ENCODE results near the gene STEEP1. TPM values are rescaled to one million over a fixed set of nuclear protein-coding genes. Genes with fewer than 3 reads are reported as not detected.

STEEP1 gene
- total and polyA plus RNA-seq, 7 donors: 16.8 to 30.3 (median 21.7) TPM

GRCh38 chrX:119573222-119573621, 8.0 kb upstream of the STEEP1 start:
- intact Hi-C loops (cut with DNase I): loop anchor here (10.0 kb wide), 1 partner anchor 88 kb away; no protein-coding TSS in a partner anchor
- peak overlapping the region; percentile 89 to 96 (median 92) for H3K27ac ChIP-seq
- 32 to 67% methylated on average over 3 of the region's 3 CpGs for WGBS, 2 donors
- TF ChIP-seq EP300 (IDR thresholded peaks at IDR 0.05) (no peak), POLR2A (IDR thresholded peaks at IDR 0.05) (no peak), CTCF (IDR thresholded peaks at IDR 0.05) (no peak), POLR2AphosphoS5 (IDR thresholded peaks at IDR 0.05) (no peak)
- H3K27me3 ChIP-seq: no peaks in the 10 kb centered on the region
- no peaks in the 10 kb centered on the region for H3K9me3 ChIP-seq
- peak overlapping the region in 3 of 4 donors; percentile 67 to 71 (median 69) for H3K4me3 ChIP-seq
- no peak for DNase-seq
- H3K36me3 ChIP-seq: peaks cover 0 to 3% (median 0%) of the 10 kb centered on the region in 4 donors
- H3K4me1 ChIP-seq: peaks cover 0 to 15% (median 10%) of the 10 kb centered on the region in 4 donors

- Histone ChIP-seq H3K27me3 (no peaks in the 10 kb centered on the region), H3K4me1 (peaks cover 0 to 8% (median 3%) of the 10 kb centered on the region in 4 donors), H3K9me3 (no peaks in the 10 kb centered on the region), H3K27ac (no peak overlapping the region), H3K4me3 (no peak overlapping the region), H3K36me3 (no peaks in the 10 kb centered on the region)
- TF ChIP-seq CTCF (IDR thresholded peaks at IDR 0.05): no peak
- TF ChIP-seq POLR2AphosphoS5 (IDR thresholded peaks at IDR 0.05): no peak
- TF ChIP-seq EP300 (IDR thresholded peaks at IDR 0.05): no peak
- TF ChIP-seq POLR2A (IDR thresholded peaks at IDR 0.05): no peak
- intact Hi-C loops (cut with DNase I): loop anchor here (10.0 kb wide), 1 partner anchor 86 kb away; no protein-coding TSS in a partner anchor
- 90 to 95% methylated on average over 6 of the region's 6 CpGs for WGBS, 2 donors
- no peak for DNase-seq
Measured at GRCh38 chrX:119570351-119570835, 5.2 kb upstream of the STEEP1 start.

- no peak overlapping the region for H3K4me3 ChIP-seq
- intact Hi-C loops (cut with DNase I): no loop called here
- H3K36me3 ChIP-seq: peaks cover 0 to 6% (median 0%) of the 10 kb centered on the region in 4 donors
- no peaks in the 10 kb centered on the region for H3K4me1 ChIP-seq
- H3K27ac ChIP-seq: no peak overlapping the region
- DNase-seq: no peak
- 55 to 86% methylated on average over 3 of the region's 3 CpGs for WGBS, 2 donors
- H3K27me3 ChIP-seq: no peaks in the 10 kb centered on the region
- TF ChIP-seq POLR2A (IDR thresholded peaks at IDR 0.05) (no peak), EP300 (IDR thresholded peaks at IDR 0.05) (no peak), POLR2AphosphoS5 (IDR thresholded peaks at IDR 0.05) (no peak), CTCF (IDR thresholded peaks at IDR 0.05) (no peak)
- no peaks in the 10 kb centered on the region for H3K9me3 ChIP-seq
Measured at GRCh38 chrX:119552508-119552907, 12.7 kb downstream of the STEEP1 start.

DNA sequence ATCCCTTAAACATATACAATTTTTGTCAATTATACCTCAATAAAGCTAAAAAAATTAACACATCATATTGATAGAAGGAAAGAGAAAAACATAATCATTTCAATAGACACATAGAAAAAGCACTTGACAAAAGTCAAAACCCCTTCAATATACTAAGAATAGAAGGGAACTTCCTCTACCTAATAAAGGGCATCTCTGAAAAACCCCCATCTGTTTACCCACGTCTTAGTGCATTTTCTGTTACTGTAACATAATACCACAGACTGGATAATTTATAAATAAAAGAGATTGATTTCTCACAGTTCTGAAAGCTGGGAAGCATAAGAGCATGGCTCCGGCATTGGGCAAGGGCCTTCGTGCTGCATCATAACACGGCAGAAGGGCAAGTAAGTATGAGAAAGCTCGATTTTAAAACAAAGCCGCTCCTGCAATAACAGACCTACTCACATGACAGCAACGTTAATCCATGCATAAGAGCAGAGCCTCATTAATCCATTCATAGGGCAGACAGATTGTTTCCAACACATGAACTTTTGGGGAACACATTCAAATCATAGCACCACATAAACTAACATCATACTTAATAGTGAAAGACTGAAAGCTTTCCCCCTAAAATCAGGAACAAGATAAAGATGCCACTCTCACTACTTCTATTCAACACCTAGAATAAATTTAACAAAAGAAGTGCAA, 15.7 kb downstream of the STEEP1 start:
- no peak overlapping the region for H3K4me3 ChIP-seq
- no peak overlapping the region for H3K27ac ChIP-seq
- no peaks in the 10 kb centered on the region for H3K9me3 ChIP-seq
- TF ChIP-seq POLR2AphosphoS5 (IDR thresholded peaks at IDR 0.05) (no peak), POLR2A (IDR thresholded peaks at IDR 0.05) (no peak)
- WGBS, 2 donors: 60 to 83% methylated on average over 7 of the region's 7 CpGs
- no peaks in the 10 kb centered on the region for H3K4me1 ChIP-seq
- H3K27me3 ChIP-seq: no peaks in the 10 kb centered on the region
- no peak for DNase-seq
- intact Hi-C loops (cut with DNase I): no loop called here
- no peaks in the 10 kb centered on the region for H3K36me3 ChIP-seq

GRCh38 chrX:119541188-119541587, 24.0 kb downstream of the STEEP1 start:
- no peak overlapping the region for H3K4me3 ChIP-seq
- no peaks in the 10 kb centered on the region for H3K27me3 ChIP-seq
- H3K4me1 ChIP-seq: no peaks in the 10 kb centered on the region
- DNase-seq: no peak
- TF ChIP-seq EP300 (IDR thresholded peaks at IDR 0.05): no peak
- TF ChIP-seq CTCF (IDR thresholded peaks at IDR 0.05): no peak
- no peak overlapping the region for H3K27ac ChIP-seq
- intact Hi-C loops (cut with DNase I): no loop called here
- peaks cover 0 to 11% (median 0%) of the 10 kb centered on the region in 4 donors for H3K36me3 ChIP-seq
- WGBS, 2 donors: 83 to 85% methylated on average over 4 of the region's 4 CpGs
- H3K9me3 ChIP-seq: no peaks in the 10 kb centered on the region
